ENCODE results near the gene F8A2.
"Not testable (repeated sequence)": the region's sequence is repeated elsewhere in the genome, so short reads cannot be mapped to it uniquely, and the experiment has no call there.

- TF ChIP-seq SMC3 (IDR thresholded peaks at IDR 0.05); RNF2 (IDR thresholded peaks at IDR 0.05; ENCODE audit: borderline replicate concordance, low read depth); EHMT2 (IDR thresholded peaks at IDR 0.05; ENCODE audit: low read depth); ESRRA (IDR thresholded peaks at IDR 0.05; ENCODE audit: borderline replicate concordance, low read length); CTCF (IDR thresholded peaks at IDR 0.05): not testable (repeated sequence)
These were observed at the start of gene F8A2 for GRCh38 chrX:155381843-155382528.
